HG03025 (cell line): ENCODE results near the gene GALNT8.

Source experiments
- ATAC-seq: cut with Tn5 transposase; IDR thresholded peaks from one replicate; pipeline ENCODE4 v1.9.1; 2021; ENCODE audit warnings: mild to moderate bottlenecking, moderate library complexity; ENCODE audit not compliant: unreplicated experiment, low FRiP score

The GALNT8 gene

DNA sequence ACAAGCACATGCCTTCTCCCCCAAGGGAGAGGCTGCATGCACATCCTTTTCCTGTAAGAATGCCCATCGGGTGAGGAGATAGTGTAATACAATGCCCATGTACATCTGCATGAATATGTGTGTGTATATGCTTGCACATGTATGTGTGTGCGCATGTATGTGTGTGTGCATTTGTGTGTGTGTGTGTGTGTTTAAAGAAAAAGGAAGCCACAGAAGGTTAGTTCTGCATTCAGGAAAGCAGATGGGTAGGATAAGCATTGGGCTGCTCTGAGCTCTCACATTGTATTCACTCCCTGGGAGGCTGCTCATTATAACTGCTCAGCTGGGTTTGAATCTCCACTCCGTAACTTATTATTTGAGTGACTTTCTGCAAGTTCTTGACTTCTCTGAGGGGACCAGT lies 74.3 kb downstream of the GALNT8 start:
- no peak for ATAC-seq

DNA sequence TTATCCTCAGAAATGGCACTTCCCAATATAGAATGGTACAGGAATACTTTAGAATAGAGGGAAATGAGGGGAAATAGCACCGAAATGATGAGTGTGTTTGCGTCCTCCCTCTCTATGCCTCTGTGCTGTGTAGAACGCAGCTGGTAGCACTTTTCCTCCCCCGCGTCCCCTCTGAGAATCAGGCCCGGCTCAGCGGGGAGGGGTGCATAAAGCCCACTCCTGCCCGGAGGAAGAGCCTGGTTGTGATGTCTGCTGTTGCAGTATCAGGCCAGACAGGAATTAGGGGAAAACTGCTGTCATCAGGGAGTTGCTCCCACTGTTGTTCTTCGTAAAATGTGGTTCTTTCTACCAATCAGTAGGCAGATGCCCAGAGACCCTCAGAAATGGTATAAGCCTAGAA lies 76.0 kb downstream of the GALNT8 start:
- ATAC-seq = no peak

DNA sequence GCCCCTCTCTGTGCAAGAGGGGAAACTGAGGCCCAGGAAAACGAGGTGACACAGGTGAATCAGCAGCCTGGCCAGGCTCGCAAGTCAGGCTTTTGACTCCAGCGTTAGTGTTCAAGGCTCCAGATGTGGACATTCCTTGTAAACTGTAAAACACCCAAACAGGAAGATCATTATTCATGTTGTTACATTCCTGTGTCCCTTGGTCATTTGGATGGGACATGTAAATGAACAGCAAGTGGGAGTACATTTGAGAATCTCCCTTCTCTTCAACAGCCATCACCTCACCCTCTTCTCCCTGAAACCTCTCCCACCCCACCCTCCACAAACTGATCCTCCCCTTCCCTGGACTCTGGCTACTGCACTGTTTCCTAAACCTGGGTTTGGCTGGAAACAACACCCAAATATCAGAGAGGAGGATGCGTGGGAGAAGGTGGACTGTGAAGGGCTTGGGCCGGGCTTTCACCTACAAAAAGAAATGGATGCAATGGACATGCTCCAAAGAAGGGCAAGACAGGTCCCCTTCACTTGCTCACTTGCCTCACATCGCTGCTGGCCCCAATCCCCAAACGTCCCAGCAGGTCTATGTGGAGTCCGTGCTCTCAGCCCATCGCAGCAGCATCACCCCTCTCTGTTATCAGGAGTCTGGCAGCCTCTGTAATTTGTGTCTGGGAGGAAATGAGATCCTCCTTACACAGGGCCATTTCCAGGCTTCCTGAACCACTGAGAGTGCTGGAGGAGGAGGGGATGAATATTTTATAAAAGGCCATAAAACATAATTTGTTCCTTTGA lies 76.7 kb downstream of the GALNT8 start:
- no peak for ATAC-seq

DNA sequence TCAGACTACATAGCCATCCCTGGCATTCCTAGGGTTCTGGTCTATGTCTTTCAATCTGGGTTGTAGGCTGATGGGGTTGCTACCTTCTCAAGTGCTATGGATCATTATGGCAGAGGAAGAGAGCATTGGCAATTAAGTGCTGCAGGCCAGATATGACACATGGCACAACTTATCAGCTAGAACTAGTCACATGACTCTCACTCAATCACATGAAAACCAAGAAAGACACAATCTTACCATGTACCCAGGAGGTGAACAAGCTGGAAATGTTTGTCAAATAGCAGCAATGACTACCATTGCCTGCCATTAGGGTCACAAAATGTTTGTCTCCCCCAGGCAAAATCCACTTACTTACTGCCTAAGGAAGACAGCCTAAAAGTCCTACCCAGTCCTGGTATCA lies 80.4 kb downstream of the GALNT8 start:
- ATAC-seq = no peak

DNA sequence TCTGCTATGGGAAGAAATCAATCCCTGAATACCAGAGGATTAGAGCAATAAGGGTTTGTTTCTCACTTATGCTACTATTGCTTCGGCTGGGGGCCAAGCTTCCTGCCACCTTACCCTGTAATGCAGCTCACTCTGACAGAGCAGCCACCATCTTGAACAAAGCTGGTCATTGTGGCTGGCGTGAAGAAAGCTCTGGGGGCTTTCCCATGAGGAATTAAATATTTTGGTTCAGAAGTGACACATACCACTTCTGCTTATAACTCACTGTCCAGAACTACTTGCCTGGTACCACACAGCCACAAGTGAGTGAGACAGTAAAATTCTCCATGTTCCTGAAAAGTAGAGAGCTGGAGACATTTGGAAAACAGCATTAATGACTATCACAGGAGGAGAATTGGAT lies 82.6 kb downstream of the GALNT8 start:
- ATAC-seq = no peak

DNA sequence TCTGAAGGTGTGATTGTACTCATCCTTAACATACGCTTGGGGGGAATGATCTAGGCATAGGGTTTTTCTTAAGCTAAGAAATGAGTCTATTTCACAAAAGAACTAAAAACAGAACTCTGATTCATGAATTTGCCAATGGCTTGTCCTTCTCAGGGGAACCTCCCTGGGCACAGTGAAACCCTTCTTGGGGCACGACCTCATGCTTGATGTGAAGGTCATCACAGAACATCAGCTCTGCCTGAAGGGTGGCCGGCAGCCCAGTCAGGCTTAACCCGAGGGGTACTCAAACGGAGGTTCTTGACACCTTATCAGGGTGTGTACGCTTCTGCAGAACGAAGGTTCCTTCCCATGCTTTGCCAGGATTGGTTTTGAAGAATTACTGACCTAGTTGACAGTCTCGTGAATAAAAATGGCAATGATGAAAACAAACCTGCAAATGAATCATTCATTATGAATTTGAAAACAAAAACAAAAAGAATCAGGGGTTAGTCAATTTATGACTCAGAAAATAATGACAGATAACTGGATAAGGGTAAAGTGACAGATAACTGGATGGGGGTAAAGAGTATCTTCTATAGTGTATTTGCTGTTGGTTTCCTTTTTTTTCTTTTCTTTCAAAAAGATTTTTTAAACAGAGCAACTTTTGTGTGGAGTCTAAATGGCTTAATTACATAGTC lies 86.4 kb downstream of the GALNT8 start:
- no peak for ATAC-seq

DNA sequence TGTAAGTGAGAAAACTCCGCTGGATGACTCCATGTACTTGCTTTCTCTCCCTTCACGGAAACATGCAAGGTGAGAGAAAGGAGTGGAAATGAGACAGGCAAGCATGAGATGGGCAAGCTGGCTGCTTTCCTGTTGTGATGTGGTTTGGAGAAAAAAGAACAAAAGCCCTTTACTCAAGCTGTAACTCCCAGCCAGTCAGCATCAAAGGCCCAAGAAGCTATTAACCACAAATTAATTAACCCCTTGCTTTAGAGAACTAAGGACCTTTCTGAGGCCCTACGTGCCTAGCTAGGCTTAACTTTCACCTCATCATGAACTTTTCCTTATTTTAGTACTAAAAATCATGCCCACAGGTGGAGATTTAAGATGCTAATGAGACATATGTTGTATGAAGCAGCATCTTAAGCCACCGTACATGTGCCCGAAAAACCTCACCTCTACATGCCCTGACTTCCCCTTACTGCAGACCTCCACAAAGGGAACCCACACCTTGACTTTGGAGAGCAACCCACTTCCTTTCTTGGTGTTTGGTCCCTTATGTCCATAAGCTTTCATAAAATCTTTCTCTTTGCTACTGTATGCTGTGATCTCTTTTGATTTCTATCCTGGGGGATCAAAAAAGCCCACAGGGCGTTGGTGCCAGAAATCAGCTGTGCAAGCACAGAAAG lies 87.0 kb downstream of the GALNT8 start:
- ATAC-seq = no peak

DNA sequence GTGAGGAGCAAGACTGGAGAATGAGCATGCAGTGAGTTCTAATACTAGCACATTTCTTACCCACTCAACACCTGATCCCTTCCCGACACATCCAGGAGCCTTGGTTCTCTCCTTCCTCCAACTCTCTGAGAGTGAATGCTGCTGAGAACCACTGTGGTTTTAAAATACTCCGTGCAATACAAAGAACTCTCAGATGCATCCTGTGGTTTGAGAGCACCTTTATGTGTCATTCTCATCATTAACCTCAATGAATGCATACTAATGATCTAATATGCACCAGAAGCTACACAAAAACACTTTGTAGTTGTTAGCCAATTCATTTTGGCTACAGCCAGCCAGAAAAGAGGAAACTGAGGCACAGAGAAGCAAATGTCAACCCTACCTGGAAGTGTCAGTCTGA lies 87.6 kb downstream of the GALNT8 start:
- ATAC-seq = no peak

DNA sequence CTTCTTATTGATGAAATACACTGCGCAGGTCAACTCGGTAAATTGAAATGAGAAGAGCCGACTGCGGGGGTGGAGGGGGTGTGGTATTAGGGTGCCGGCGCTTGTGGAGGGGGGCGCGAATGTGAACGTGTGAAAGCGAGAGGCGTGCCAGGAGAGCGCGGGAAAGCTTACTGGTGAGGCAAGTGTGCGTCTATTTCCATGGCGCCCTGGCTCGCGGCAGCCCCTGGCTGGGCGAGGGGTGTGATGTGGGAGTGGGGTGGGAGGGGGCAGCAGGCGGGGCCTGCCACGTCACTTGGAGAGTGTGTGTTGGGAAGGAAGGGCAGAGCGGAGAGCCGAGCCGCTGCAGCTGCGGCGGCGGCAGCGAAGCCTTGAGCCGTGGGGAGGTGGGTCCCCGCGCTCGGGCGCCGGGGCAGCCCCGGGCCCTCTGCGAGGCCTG lies 88.8 kb downstream of the GALNT8 start:
- no peak for ATAC-seq

DNA sequence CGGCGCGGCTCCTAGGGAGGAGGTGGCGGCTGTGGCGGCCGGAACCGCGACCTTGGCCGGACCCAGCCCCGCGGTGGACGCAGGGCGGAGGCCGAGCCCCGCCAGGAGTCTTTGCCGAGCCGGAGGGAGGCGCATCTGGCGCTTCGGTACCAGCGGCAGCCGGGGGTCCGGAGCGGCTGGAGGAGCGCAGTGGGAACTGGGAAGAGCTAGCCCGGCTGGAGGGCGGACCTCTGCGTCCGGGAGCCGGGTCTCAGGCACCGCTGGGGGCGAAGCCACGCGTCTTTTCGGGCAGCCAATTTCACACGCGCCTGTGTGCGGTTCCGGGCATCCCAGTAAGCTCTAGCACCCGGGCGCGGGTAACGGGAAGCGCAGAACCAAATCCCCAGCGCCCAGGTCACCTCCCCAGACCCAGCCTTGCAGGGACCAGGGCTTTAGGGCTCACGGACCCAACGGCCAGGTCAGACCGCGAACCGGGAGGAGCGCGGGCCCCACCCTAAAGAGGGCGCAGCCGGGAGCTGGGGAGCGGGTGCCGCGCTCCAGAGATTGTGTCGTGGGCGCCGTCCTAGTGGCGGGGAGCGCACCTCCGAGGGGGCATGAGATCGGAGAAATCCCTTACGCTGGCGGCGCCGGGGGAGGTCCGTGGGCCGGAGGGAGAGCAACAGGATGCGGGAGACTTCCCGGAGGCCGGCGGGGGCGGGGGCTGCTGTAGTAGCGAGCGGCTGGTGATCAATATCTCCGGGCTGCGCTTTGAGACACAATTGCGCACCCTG lies 89.4 kb downstream of the GALNT8 start:
- no peak for ATAC-seq

DNA sequence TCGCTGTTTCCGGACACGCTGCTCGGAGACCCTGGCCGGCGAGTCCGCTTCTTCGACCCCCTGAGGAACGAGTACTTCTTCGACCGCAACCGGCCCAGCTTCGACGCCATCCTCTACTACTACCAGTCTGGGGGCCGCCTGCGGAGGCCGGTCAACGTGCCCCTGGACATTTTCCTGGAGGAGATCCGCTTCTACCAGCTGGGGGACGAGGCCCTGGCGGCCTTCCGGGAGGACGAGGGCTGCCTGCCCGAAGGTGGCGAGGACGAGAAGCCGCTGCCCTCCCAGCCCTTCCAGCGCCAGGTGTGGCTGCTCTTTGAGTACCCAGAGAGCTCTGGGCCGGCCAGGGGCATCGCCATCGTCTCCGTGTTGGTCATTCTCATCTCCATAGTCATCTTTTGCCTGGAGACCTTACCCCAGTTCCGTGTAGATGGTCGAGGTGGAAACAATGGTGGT lies 90.0 kb downstream of the GALNT8 start:
- ATAC-seq = no peak

DNA sequence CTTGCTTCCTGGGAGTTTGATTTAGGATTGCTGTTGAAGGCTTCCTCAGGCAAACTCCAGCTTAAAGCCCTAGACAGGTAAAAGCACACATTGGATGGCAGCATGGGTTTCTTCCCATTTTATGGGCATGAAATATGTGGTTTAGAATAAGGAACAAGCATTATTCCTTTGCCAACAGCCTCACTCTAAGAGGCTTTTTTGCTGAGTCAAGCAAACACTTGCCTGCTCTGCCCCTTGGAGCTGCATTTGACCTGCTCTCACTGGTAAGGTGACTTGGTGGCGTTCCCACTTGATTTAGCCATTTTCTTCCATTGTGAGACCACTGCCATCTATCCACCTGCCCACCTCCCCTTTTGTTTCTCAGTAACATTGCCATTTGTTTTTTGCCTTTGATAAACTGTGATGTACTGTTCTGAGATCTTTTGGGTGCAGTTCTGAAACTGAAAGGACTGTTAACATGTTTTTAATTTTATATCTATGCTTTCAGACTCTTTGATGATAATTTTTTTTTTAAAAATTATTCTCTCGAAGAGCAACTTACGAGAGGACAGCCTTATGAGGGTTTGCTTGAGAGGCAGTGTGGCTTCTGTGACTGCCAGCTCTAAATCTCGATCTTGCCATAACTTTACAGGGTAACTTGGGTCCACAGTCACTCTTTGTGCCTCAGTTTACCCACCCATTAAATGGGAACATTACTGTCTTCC lies 92.6 kb downstream of the GALNT8 start:
- no peak for ATAC-seq

DNA sequence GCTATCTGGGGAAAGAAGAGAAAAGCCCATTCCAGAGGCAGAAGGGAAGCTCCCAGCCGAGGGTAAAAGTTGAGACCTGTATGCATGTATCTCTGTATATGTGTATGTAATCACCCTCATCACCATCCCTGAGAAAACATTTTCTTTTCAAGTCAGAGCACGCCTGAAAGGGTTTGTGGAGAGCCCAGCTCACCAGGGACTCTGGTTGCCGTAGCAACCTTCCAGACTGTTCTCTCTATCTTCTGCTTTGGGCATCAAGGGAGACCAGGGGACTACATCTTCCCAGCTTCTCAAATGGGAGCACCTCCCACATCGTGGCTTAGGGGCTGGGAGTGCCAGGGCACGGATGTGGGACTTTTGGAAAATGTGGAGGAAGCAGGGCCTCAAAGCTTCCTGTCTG lies 93.5 kb downstream of the GALNT8 start:
- no peak for ATAC-seq

DNA sequence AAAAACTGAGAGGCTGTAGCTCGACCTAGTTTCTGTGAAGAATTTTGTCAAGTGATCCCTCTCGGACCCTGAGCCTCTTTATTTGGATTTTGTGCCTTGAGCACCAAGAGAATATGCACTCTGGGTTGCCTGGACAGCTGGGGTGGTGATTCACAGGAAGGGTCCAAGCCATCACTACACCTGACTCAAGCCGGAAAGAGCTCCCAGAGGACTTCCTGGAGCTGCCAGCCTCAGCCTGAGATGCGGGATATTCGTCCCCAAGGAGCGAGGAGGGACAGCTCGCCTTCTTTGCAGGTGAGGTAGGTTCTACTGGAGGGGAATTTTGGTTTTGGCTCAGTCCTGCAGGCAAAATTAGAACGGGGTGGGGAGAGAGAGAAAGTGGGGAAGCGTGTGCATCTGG lies 94.3 kb downstream of the GALNT8 start:
- ATAC-seq = no peak

DNA sequence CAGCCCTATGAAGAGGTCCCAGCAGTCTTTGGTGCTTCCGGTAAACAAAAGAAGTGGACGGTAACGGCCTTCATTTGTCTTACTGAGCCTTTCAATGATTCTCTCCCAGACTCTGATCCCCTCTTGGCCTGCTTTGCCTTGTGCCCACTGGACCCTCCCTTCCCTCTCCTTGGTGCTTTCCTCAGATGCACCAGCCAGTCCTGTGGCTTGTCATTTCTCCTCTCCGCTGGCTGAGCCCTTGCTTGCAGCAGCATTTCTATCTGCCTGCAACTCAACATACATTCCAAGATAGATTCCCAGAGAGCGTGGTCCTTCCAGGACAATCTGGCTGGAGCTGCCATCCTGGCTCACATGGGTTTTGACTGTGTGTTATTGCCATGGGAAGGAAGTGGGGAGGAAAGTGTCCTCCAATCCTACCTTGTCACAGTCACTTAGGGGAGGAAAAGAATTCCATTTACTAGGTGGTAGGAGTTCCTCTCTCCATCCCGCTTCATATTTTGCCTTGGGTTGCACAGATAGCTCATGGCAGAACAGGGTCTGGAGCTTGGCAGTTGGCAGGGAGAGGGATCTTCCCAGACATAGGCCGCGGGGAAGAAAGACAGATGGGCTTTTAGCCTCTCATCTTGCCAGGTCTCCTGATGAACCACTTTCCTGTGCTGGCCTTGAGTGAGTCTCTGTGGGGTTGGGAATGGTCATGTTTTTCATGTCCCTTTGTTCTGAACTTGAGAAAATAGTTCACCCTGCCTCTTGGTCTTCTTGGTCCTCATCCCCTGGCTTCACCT lies 96.7 kb downstream of the GALNT8 start:
- ATAC-seq = no peak

DNA sequence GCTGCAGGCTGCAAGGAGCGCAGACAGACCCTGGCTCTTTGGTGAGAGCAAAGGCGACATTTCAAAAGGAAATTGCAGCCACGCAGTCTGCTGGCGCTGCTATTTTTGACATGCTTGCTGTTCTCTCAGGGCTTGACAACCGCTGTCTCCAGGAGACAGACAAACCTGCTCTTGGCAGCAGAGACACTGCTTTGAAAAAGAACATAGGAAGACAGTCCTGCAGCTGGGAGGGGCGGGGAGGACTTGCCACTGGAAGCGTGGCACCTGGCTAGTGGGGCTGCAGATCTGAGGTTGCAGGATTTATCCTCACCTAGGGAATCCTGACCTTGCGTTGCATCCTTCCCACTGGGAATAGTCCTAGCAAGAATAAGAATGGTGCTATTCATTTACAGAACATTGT lies 97.7 kb downstream of the GALNT8 start:
- ATAC-seq = no peak

DNA sequence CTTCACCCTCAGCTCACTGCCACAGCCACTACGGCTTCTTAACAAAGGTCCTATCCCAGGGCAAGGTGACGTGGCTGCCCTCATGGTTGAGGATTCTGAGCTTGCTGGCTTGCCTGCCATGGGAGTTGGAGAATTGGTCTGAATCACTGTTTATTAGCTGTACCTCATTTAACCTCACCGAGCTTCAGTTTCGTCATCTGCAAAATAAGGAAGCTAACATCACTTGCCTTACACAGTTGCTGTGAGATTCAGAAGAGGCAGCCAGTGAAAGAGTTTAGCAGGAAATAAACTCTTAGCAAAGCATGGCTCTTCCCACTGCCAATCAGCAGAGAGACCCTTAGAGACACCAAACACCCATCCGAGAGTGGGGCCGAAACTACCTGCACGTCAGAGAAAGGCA lies 99.5 kb downstream of the GALNT8 start:
- no peak for ATAC-seq

DNA sequence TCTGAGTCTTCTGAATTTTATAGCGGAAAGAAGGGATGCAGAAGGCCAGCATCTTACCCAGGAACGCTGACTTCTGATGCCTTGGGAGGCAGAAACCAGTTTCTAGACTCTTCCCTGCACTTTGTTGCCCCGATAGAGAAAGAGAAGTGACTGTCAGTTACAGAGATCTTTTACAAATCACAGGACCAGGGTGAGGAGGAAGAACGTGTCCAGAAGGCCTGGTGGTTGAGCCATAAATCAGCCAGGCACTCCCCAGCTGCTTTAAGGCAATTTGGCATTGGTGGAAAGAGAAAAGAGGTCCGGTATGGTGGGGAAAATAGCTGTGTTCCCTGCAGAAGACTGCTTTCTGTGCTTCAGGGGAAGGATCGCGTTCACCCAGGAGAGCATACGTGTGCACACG lies 100.8 kb downstream of the GALNT8 start:
- no peak for ATAC-seq
